GM21390 (cell line): ENCODE results near the gene MTNR1A.

ENCODE experiments used
- ATAC-seq: cut with Tn5 transposase; IDR thresholded peaks from one replicate; pipeline ENCODE4 v1.9.1; 2021; ENCODE audit not compliant: unreplicated experiment

Gene MTNR1A

GRCh38 chr4:186494496-186494895, 60.9 kb downstream of the MTNR1A start:
- no peak for ATAC-seq

- ATAC-seq = no peak
Observed at GRCh38 chr4:186487726-186488125, 67.6 kb downstream of the MTNR1A start.

GRCh38 chr4:186486172-186486571, 69.2 kb downstream of the MTNR1A start:
- ATAC-seq = no peak

GRCh38 chr4:186485561-186486062, 69.8 kb downstream of the MTNR1A start:
- ATAC-seq = no peak

GRCh38 chr4:186485150-186485549, 70.2 kb downstream of the MTNR1A start:
- no peak for ATAC-seq

- ATAC-seq = no peak
Observed at GRCh38 chr4:186483656-186484055, 71.7 kb downstream of the MTNR1A start.
